ENCODE measurements around the gene SLC49A3. TPM values are rescaled to one million over a fixed set of nuclear protein-coding genes. Genes with fewer than 3 reads are reported as not detected.

The SLC49A3 gene
- total and polyA plus RNA-seq, 2 of the 8 experiments (the other 6 are each of a cell fraction or from before 2014, with no cell fraction given), result 5.0 to 8.8 TPM

DNA sequence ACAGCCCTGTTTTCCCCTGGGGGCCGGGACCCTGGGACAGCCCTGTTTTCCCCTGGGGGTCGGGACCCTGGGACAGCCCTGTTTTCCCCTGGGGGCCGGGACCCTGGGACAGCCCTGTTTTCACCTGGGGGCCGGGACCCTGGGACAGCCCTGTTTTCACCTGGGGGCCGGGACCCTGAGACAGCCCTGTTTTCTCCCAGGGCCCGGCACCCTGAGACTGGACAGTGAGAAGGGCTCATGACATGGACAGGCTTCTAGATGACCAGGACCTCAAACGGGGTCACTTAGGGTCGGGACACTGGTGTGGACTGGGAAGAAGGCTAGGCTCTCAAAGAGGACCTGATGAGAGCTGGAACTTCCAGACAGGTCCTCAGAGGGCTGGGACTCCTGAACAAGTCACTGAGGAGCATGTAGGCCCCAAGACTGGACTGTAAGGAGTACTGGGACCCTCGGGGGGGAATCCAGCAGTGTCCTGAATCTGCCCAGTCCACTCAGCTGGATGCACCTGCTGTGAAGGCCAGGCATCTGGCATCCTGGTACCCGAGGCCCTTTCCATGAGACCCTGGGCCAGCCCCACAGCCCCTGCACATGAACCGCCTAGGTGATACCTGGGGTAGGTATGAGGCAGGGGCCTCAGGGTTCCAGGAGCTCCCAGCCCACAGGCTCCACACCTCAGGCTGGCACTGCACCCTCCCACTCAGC, 19.1 kb upstream of the SLC49A3 start (continued):
- TF ChIP-seq, protein P1, sequence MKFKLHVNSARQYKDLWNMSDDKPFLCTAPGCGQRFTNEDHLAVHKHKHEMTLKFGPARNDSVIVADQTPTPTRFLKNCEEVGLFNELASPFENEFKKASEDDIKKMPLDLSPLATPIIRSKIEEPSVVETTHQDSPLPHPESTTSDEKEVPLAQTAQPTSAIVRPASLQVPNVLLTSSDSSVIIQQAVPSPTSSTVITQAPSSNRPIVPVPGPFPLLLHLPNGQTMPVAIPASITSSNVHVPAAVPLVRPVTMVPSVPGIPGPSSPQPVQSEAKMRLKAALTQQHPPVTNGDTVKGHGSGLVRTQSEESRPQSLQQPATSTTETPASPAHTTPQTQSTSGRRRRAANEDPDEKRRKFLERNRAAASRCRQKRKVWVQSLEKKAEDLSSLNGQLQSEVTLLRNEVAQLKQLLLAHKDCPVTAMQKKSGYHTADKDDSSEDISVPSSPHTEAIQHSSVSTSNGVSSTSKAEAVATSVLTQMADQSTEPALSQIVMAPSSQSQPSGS (IDR thresholded peaks at IDR 0.05; ENCODE audit: low read length), result no peak

Measured in H1 (cell line).